ENCODE results near the gene ARL17B. TPM values are rescaled to one million over a fixed set of nuclear protein-coding genes. Genes with fewer than 3 reads are reported as not detected.

Gene ARL17B
- total RNA-seq, 1 experiment from 2014 or later: 20.9 TPM

DNA sequence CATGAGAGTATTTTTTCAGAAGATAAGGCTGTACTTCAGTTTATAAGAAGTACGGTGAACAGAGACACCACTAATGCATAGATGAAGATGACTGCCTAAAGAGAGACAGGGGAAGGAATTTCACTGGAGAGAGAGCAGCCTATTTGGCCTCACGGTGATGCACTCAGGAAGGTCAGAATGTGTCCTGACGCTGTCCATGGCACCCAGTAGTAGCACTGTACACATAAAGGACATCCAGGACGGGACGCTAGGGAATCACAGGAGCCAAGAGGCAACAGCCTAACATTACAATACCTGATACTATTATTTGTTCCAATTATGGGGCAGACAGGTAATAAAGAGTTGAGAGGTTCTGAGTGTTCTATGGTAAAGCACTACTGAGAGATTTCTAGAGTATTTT is 91.5 kb downstream of the ARL17B start:
- Histone ChIP-seq H3K36me3 (ENCODE audit: control insufficient read depth in 1 of 2, insufficient read depth in 2 of 2, low read length in 2 of 2) (no peaks in the 10 kb centered on the region), H3K4me1 (ENCODE audit: control insufficient read depth in 1 of 2, insufficient read depth in 2 of 2, low read length in 2 of 2) (peaks cover 3 to 19% of the 10 kb centered on the region in 2 experiments; a peak in 3 of 4 replicates), H3K27ac (ENCODE audit: low read depth, low read length) (no peak overlapping the region), H3K27me3 (ENCODE audit: insufficient read depth, low read length) (no peaks in the 10 kb centered on the region), H3K79me2 (ENCODE audit: insufficient read depth, low read length) (no peaks in the 10 kb centered on the region), H3K4me3 (replicated peaks in 1 of 2; ENCODE audit: low read depth in 1 of 2, low read length in 2 of 2) (no peak overlapping the region), H3K9me2 (ENCODE audit: insufficient read depth) (no peaks in the 10 kb centered on the region), H3K9me3 (ENCODE audit: control insufficient read depth in 1 of 2, insufficient read depth in 1 of 2, low read depth in 1 of 2, low read length in 2 of 2) (no peaks in the 10 kb centered on the region), H4K20me1 (ENCODE audit: insufficient read depth) (no peaks in the 10 kb centered on the region), H3K4me2 (ENCODE audit: low read length) (no peak overlapping the region), H3K9ac (ENCODE audit: low read length) (no peak overlapping the region), H2AFZ (ENCODE audit: low read depth, low read length, poor library complexity, severe bottlenecking) (no peak overlapping the region)
- no peak for TF ChIP-seq SRF (IDR thresholded peaks at IDR 0.05; ENCODE audit: low read depth)
- no peak for TF ChIP-seq EGR1 (IDR thresholded peaks at IDR 0.05; ENCODE audit: low read depth)
- TF ChIP-seq EZH2phosphoT487 (IDR thresholded peaks at IDR 0.05; ENCODE audit: borderline replicate concordance): no peak
- TF ChIP-seq ZFX (IDR thresholded peaks at IDR 0.05): no peak
- TF ChIP-seq YY1 (IDR thresholded peaks at IDR 0.05; ENCODE audit: extremely low read depth, insufficient replicate concordance, low read depth, low read length): no peak
- TF ChIP-seq JUND (IDR thresholded peaks at IDR 0.05): no peak
- ChIA-PET RAD21 (ENCODE audit: low non-redundant PET in 1 of 2, low total read pairs in 2 of 2, uncharacterized antibody in 2 of 2, unreplicated experiment in 2 of 2) (no interaction called here), POLR2A (no interaction called here), CTCF (interaction anchor here (0.6 kb wide), 1 partner anchor 178 kb away, joined by 4 read pairs; no protein-coding TSS in a partner anchor)
- BruUV-seq (replicated peaks): no TSS peak
- ATAC-seq (no peak), DNase-seq (ENCODE audit: low read depth, low spot score) (no peak)
- intact Hi-C loops (cut with micrococcal nuclease): no loop called here

GRCh38 chr17:46266656-46267544 is 94.7 kb downstream of the ARL17B start:
- BruUV-seq (replicated peaks): TSS peak; percentile 84
- intact Hi-C loops (cut with micrococcal nuclease): loop anchor here (1.0 to 5.0 kb wide), 2 partner anchors 12 to 265 kb away; no protein-coding TSS in a partner anchor
- ChIA-PET RAD21 (ENCODE audit: low non-redundant PET in 1 of 2, low total read pairs in 2 of 2, uncharacterized antibody in 2 of 2, unreplicated experiment in 2 of 2) (no interaction called here), CTCF (interaction anchor here (1.0 to 2.0 kb wide), 2 partner anchors 20 to 74 kb away, joined by 3 to 7 read pairs; partner anchors contain the start of gene KANSL1), POLR2A (no interaction called here)
- H3K4me3 ChIP-seq (replicated peaks in 1 of 2; ENCODE audit: low read depth in 1 of 2, low read length in 2 of 2): peak overlapping the region; percentile 84 to 93
- H3K27me3 ChIP-seq (ENCODE audit: insufficient read depth, low read length): no peaks in the 10 kb centered on the region
- no peaks in the 10 kb centered on the region for H4K20me1 ChIP-seq (ENCODE audit: insufficient read depth)
- no peaks in the 10 kb centered on the region for H3K36me3 ChIP-seq (ENCODE audit: control insufficient read depth in 1 of 2, insufficient read depth in 2 of 2, low read length in 2 of 2)
- peak overlapping the region; percentile 91 for H3K4me2 ChIP-seq (ENCODE audit: low read length)
- peak; percentile 89 for ATAC-seq
- H3K4me1 ChIP-seq (ENCODE audit: control insufficient read depth in 1 of 2, insufficient read depth in 2 of 2, low read length in 2 of 2): peaks cover 8 to 32% of the 10 kb centered on the region in 2 experiments
- H3K27ac ChIP-seq (ENCODE audit: low read depth, low read length): peak overlapping the region; percentile 80
- no peaks in the 10 kb centered on the region for H3K79me2 ChIP-seq (ENCODE audit: insufficient read depth, low read length)
- no peaks in the 10 kb centered on the region for H3K9me2 ChIP-seq (ENCODE audit: insufficient read depth)
- H3K9ac ChIP-seq (ENCODE audit: low read length): peak overlapping the region; percentile 81
- peak overlapping the region; percentile 67 for H2AFZ ChIP-seq (ENCODE audit: low read depth, low read length, poor library complexity, severe bottlenecking)
- TF ChIP-seq POLR2AphosphoS5 (IDR thresholded peaks at IDR 0.05; ENCODE audit: low read depth, low read length) (peak; percentile 93), EZH2phosphoT487 (IDR thresholded peaks at IDR 0.05; ENCODE audit: borderline replicate concordance) (no peak), SRF (IDR thresholded peaks at IDR 0.05; ENCODE audit: low read depth) (no peak), ZFX (IDR thresholded peaks at IDR 0.05) (peak; percentile 57; the same call in 1 of the 2 replicates), EGR1 (IDR thresholded peaks at IDR 0.05; ENCODE audit: low read depth) (no peak), JUND (IDR thresholded peaks at IDR 0.05) (no peak), ZBTB33 (IDR thresholded peaks at IDR 0.05; ENCODE audit: extremely low read depth, insufficient replicate concordance, low read length) (no peak), MAX (IDR thresholded peaks at IDR 0.05) (peak; percentile 71), SIN3A (IDR thresholded peaks at IDR 0.05; ENCODE audit: low read depth) (peak; percentile 77; the same call in 1 of the 2 replicates), POLR2A (IDR thresholded peaks at IDR 0.05; ENCODE audit: borderline replicate concordance, extremely low read depth, insufficient read depth, insufficient read length) (peak; percentile 90)
- H3K9me3 ChIP-seq (ENCODE audit: control insufficient read depth in 1 of 2, insufficient read depth in 1 of 2, low read depth in 1 of 2, low read length in 2 of 2): no peaks in the 10 kb centered on the region
- peak; percentile 66 for DNase-seq (ENCODE audit: low read depth, low spot score)
